Measurements from ENCODE around the gene PKD1L1.

Gene PKD1L1

GRCh38 chr7:47940088-47941013, 7.9 kb downstream of the PKD1L1 start:
- ATAC-seq (replicated peaks) (no peak), DNase-seq (no peak)
- Mint-ChIP-seq H3K4me3 (no peak overlapping the region), H3K36me3 (ENCODE audit: insufficient read depth) (no peaks in the 10 kb centered on the region), H3K9me3 (no peaks in the 10 kb centered on the region), H3K27me3 (peaks cover 0 to 8% of the 10 kb centered on the region in 2 donors), H3K27ac (peak overlapping the region in 1 of 2 donors; percentile 35), H3K4me1 (ENCODE audit: low read depth in 2 of 2) (no peaks in the 10 kb centered on the region)

GRCh38 chr7:47939425-47940036, 8.7 kb downstream of the PKD1L1 start:
- DNase-seq (no peak), ATAC-seq (replicated peaks) (no peak)
- no peaks in the 10 kb centered on the region for H3K36me3 Mint-ChIP-seq (ENCODE audit: insufficient read depth)
- no peak overlapping the region for H3K27ac Mint-ChIP-seq
- H3K27me3 Mint-ChIP-seq, result peaks cover 0 to 8% of the 10 kb centered on the region in 2 donors
- no peaks in the 10 kb centered on the region for H3K9me3 Mint-ChIP-seq
- H3K4me3 Mint-ChIP-seq, result no peak overlapping the region
- no peaks in the 10 kb centered on the region for H3K4me1 Mint-ChIP-seq (ENCODE audit: low read depth in 2 of 2)

GRCh38 chr7:47938574-47939165, 9.6 kb downstream of the PKD1L1 start:
- peaks cover 0 to 8% of the 10 kb centered on the region in 2 donors for H3K27me3 Mint-ChIP-seq
- H3K27ac Mint-ChIP-seq, result no peak overlapping the region
- H3K36me3 Mint-ChIP-seq (ENCODE audit: insufficient read depth), result no peaks in the 10 kb centered on the region
- ATAC-seq (replicated peaks) (no peak), DNase-seq (no peak)
- no peaks in the 10 kb centered on the region for H3K9me3 Mint-ChIP-seq
- H3K4me3 Mint-ChIP-seq, result no peak overlapping the region
- H3K4me1 Mint-ChIP-seq (ENCODE audit: low read depth in 2 of 2), result no peaks in the 10 kb centered on the region

- Mint-ChIP-seq H3K36me3 (ENCODE audit: insufficient read depth) (no peaks in the 10 kb centered on the region), H3K27ac (peak overlapping the region in 1 of 2 donors; percentile 14), H3K4me3 (no peak overlapping the region), H3K27me3 (peaks cover 0 to 8% of the 10 kb centered on the region in 2 donors), H3K9me3 (no peaks in the 10 kb centered on the region), H3K4me1 (ENCODE audit: low read depth in 2 of 2) (no peaks in the 10 kb centered on the region)
- DNase-seq (no peak), ATAC-seq (replicated peaks) (no peak)
These were observed 10.3 kb downstream of the PKD1L1 start for GRCh38 chr7:47937711-47938573.

- ATAC-seq (replicated peaks) (peak; percentile 26), DNase-seq (no peak)
- Mint-ChIP-seq H3K27me3 (peaks cover 0 to 8% of the 10 kb centered on the region in 2 donors), H3K36me3 (ENCODE audit: insufficient read depth) (no peaks in the 10 kb centered on the region), H3K4me1 (ENCODE audit: low read depth in 2 of 2) (no peaks in the 10 kb centered on the region), H3K27ac (peak overlapping the region in 1 of 2 donors; percentile 14), H3K4me3 (no peak overlapping the region), H3K9me3 (no peaks in the 10 kb centered on the region)
These were observed 11.1 kb downstream of the PKD1L1 start for GRCh38 chr7:47937065-47937687.

- H3K4me3 Mint-ChIP-seq, result no peak overlapping the region
- peaks cover 0 to 8% of the 10 kb centered on the region in 2 donors for H3K27me3 Mint-ChIP-seq
- H3K36me3 Mint-ChIP-seq (ENCODE audit: insufficient read depth), result no peaks in the 10 kb centered on the region
- H3K9me3 Mint-ChIP-seq, result no peaks in the 10 kb centered on the region
- ATAC-seq (replicated peaks) (no peak), DNase-seq (no peak)
- H3K4me1 Mint-ChIP-seq (ENCODE audit: low read depth in 2 of 2), result no peaks in the 10 kb centered on the region
- no peak overlapping the region for H3K27ac Mint-ChIP-seq
These were observed 11.9 kb downstream of the PKD1L1 start for GRCh38 chr7:47936323-47936722.

DNA sequence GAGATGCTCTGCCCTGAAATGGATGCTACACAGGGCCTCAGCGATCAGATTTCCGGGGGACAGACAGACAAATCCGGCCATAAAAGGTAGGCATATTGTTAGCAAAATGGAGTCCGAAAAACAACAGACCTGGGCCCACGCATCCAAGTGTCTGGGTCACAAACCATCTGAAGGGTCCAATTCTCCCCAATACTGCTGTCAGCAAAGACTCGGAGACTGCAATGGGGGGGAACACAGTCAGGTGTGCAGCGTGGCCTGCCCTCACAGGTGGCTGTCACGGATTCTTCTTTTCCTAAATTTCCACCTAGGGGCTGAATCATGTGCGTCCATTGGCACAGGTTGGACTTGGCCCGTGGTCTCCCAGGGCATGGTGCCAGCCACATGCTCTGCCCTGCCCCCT, 12.9 kb downstream of the PKD1L1 start:
- peaks cover 0 to 8% of the 10 kb centered on the region in 2 donors for H3K27me3 Mint-ChIP-seq
- H3K9me3 Mint-ChIP-seq, result no peaks in the 10 kb centered on the region
- DNase-seq, result no peak
- H3K4me3 Mint-ChIP-seq, result no peak overlapping the region
- ATAC-seq (replicated peaks), result no peak
- no peak overlapping the region for H3K27ac Mint-ChIP-seq
- no peaks in the 10 kb centered on the region for H3K36me3 Mint-ChIP-seq (ENCODE audit: insufficient read depth)
- no peaks in the 10 kb centered on the region for H3K4me1 Mint-ChIP-seq (ENCODE audit: low read depth in 2 of 2)

GRCh38 chr7:47934831-47935230, 13.4 kb downstream of the PKD1L1 start:
- no peak overlapping the region for H3K4me3 Mint-ChIP-seq
- no peaks in the 10 kb centered on the region for H3K9me3 Mint-ChIP-seq
- peaks cover 0 to 8% of the 10 kb centered on the region in 2 donors for H3K27me3 Mint-ChIP-seq
- ATAC-seq (replicated peaks), result no peak
- H3K36me3 Mint-ChIP-seq (ENCODE audit: insufficient read depth), result no peaks in the 10 kb centered on the region
- no peak overlapping the region for H3K27ac Mint-ChIP-seq
- DNase-seq, result no peak
- H3K4me1 Mint-ChIP-seq (ENCODE audit: low read depth in 2 of 2), result no peaks in the 10 kb centered on the region

GRCh38 chr7:47933215-47933614, 15.1 kb downstream of the PKD1L1 start:
- Mint-ChIP-seq H3K4me3 (no peak overlapping the region), H3K27ac (no peak overlapping the region), H3K27me3 (peaks cover 0 to 8% of the 10 kb centered on the region in 2 donors), H3K36me3 (ENCODE audit: insufficient read depth) (no peaks in the 10 kb centered on the region), H3K9me3 (no peaks in the 10 kb centered on the region), H3K4me1 (ENCODE audit: low read depth in 2 of 2) (no peaks in the 10 kb centered on the region)
- ATAC-seq (replicated peaks) (no peak), DNase-seq (no peak)

- no peak overlapping the region for H3K27ac Mint-ChIP-seq
- no peak overlapping the region for H3K4me3 Mint-ChIP-seq
- H3K27me3 Mint-ChIP-seq, result peaks cover 0 to 7% of the 10 kb centered on the region in 2 donors
- H3K4me1 Mint-ChIP-seq (ENCODE audit: low read depth in 2 of 2), result no peaks in the 10 kb centered on the region
- ATAC-seq (replicated peaks) (no peak), DNase-seq (no peak)
- H3K36me3 Mint-ChIP-seq (ENCODE audit: insufficient read depth), result no peaks in the 10 kb centered on the region
- H3K9me3 Mint-ChIP-seq, result no peaks in the 10 kb centered on the region
These were observed 15.7 kb downstream of the PKD1L1 start for GRCh38 chr7:47932466-47933037.

DNA sequence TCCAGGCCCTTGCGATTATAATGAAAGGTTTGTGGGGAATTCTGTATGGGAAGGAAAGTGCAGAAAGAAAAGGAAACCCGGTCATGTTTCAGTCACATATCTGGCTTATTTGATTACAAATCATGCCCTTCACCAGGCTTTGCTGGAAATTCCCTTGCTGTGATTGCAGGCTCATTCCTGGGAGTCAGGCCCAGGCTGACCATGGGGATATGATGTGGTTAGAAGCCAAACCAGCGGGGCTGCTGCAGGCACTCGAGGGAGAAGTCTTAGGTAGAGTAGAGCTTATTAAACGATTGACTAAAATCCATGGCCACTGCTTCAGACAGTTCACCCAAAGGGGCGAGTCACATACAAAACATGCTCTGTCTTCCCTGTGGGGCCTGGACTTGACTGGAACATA, 16.2 kb downstream of the PKD1L1 start:
- Mint-ChIP-seq H3K36me3 (ENCODE audit: insufficient read depth) (no peaks in the 10 kb centered on the region), H3K4me3 (no peak overlapping the region), H3K4me1 (ENCODE audit: low read depth in 2 of 2) (no peaks in the 10 kb centered on the region), H3K27ac (no peak overlapping the region), H3K27me3 (peaks cover 0 to 2% of the 10 kb centered on the region in 2 donors), H3K9me3 (no peaks in the 10 kb centered on the region)
- no peak for DNase-seq
- no peak for ATAC-seq (replicated peaks)

Measured in effector memory CD8-positive, alpha-beta T cell (primary cell).